Naive thymus-derived CD8-positive, alpha-beta T cell (primary cell): Measurements from ENCODE around the gene ZIC1. TPM values are rescaled to one million over a fixed set of nuclear protein-coding genes. Genes with fewer than 3 reads are reported as not detected.

ENCODE experiments used
- polyA plus RNA-seq, 3 donors: library from polyadenylated mRNA; unstranded; fragments of 300-500 nt; fragmentation: Illumina TruSeq; gene quantifications; one replicate each; pipeline ENCODE4 v1.2.3, GENCODE V29; 2021
- total RNA-seq, 8 experiments: library from RNA in 2 of 8; stranded (reverse) in 2 of 8; gene quantifications; one replicate each; pipeline ENCODE4 v1.2.3 and lab custom pipeline; 2021 to 2026

ZIC1 gene
- total and polyA plus RNA-seq, 5 experiments from 2014 or later = not detected

Other genes with a start within 250 kb of the ZIC1 start
- gene ZIC4, start 2.8 kb upstream of the ZIC1 start, total RNA-seq = not detected
- not detected for gene ZIC4, start 2.8 kb upstream of the ZIC1 start, polyA plus RNA-seq